HG03139 (cell line): ENCODE data around the gene C19orf67.

Experiments used
- ATAC-seq: cut with Tn5 transposase; IDR thresholded peaks from one replicate; pipeline ENCODE4 v1.9.1; 2021; ENCODE audit not compliant: unreplicated experiment

C19orf67 gene

DNA sequence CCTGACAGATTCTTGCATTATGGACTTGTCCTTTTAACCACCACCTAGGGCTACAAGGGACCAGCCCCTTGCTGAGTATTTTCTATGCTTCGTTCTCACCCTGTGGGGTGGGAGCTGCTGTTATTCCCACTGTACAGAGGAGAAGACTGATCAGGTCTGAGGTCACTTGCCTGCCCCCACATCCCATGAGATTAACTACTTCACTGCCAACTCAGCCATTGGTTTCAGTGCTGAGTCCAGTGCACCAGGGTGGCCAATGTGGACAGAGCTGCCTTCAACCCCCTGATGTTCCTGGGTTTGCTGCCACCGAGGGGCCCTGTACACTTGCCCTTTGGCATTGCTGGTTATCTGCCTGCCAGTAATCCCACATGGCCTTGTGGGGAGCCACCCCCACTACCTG lies 25.1 kb upstream of the C19orf67 start:
- no peak for ATAC-seq

DNA sequence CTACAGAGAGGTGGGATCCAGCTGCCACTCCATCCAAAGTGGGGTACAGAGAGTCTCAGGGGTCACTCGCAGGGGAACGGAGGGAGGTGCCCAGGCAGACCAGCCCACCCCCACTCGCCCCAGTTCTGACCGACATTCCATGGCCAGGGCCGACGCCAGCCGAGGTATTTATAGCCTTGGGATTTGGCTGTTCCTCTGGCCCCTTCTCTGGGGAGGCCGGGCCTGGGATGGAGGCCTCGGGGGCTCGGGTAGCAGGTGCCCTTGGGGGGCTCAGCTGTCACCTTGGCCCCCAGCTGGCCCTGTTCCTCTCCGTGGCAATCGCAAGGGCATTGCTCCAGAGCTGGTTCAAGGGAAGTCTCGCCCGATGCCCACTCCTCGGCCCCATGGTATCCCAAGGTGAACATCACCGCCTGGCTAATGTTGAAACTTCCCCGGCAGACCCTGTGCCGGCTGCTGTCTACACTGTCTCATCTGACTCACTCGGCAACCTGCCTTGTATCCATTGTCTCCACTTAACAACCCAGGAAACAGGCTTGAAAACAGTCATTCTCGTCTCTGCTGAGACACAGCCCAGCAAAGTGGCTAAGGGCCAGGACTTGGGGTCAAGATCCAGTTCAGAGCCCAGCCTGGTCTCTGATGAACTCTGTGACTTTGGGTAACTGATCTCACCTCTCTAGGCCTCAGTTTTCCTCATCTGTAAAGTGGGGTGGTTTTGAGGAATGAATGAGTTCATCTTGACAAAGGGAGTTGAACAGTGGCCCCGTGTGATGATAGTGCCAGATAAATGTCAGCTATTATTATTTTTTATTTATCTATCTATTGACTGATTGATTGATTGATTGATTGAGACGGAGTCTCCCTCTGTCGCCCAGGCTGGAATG lies 22.2 kb upstream of the C19orf67 start:
- ATAC-seq: no peak

DNA sequence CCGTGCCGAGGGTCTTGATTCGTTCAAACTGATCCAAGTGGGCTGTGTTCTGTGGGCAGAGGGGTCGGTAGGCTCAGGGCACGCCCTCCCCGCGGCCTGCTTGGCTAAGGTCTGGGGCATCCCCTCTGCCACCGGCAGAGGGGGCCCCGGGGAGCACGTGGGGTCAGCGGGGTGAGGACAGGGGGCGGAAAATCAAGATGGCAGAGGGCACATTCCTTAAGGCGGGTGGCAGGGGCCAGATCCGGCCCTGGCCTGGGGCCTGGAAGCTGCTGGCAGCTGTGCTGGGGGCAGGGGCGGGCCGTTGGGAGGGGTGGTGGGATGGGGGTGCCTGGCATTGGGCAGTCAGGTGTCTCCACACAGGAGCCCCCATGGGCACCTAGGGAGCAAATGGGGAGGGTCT lies 21.3 kb upstream of the C19orf67 start:
- no peak for ATAC-seq

DNA sequence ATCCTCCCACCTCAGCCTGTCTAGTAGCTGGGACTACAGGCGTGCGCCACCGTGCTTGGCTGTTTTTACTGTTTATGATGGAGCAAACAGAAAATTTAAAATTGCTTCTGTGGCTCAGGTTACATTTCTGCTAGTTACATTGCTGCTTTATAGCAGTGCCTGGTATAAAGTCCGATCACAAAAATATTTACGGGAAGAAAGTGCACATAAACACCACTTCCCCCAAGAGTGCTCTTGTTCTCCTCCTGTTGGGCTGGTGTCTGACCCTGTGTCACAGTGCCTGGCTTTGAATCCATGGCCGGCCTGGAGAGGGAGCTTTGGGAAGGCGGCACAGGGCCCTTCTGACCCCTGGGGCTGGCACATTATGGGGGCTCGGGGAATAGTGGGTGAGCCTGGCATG lies 20.1 kb upstream of the C19orf67 start:
- no peak for ATAC-seq

DNA sequence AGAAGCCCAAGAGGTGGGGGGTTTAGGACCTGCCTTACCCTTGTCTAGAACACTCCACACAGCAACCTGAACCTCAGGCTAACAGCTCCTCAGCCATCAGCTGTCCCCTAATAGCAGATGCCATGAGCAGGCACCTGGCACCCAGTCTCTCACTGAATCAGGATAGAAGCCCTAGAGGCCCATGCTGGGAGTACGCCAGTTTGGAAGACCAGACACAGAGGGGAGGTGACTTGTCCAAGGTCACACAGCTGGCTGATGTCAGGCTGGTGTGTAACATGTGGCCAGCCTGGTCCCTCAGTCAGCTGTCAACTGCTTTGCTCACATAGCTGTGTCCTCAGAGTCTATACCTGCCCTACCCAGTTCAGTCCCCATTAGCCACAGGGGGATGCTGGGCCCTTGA lies 17.7 kb upstream of the C19orf67 start:
- no peak for ATAC-seq

DNA sequence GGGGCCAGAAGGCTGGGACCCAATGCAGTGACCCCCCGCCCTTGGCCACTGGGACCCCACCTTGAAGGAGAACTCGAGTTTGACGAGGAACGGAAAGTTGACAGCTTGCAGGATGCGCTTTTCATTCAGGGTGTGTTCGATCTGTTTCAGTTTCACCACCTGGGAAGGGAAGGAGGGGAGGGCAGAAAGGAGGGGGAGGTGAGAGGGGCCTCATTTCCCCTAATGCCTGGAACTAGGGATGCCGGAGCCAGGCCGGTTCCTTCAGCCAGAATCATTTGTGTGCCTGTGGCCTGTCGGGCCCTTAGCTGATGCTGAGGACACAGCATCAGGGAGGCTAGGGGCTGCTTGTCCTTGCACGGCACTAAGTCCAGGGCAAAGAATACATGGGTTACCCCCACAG lies 17.2 kb upstream of the C19orf67 start:
- ATAC-seq: no peak

DNA sequence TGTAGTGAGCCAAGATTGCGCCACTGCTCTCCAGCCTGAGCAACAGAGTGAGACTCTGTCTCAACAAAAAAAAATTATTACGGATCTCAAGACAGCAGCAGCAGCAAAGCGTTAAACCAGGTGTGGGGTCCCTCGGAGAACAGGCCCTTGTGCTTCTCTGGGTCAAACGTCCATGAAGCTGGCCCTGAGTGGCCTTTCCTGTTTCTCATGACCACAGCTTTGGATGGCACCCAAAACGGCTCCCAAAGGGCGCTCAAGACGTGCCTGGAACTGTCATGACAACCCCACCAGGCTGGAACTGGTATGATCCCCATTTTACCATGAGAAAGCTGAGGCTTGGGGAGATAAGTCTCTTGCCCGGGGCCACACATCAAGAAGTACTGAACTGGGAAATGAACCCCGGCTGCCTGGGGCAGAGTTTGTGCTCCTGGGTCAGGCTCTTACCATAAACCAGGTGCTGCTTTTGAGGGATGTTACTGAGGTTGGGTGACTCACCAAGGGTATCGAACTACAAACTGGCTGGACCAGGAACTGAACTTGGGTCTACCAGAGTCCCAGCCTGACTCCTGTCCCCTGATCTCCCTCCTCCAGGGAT lies 16.6 kb upstream of the C19orf67 start:
- no peak for ATAC-seq

DNA sequence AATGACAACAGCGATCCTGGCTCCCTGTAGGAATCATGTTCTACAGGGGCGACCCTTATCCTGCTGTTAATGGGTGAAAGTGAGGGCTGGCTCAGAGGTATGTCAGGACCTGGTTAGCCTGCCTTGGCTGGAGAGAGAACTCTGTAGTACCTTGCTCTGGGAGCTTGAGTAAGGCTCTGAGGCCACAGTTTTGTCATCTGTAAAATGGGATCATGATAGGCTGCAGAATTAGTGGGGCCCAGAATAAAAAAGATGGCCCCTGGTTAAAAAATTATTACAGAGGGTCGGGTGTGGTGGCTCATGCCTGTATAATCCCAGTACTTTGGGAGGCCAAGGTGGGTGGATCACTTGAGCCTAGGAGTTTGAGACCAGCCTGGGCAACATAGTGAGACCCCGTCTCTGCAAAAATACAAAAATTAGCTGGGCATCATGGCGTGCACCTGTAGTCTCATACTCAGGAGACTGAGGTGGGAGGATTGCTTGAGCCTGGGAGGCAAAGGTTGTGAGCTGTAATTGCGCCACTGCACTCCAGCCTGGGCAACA lies 15.5 kb upstream of the C19orf67 start:
- no peak for ATAC-seq

DNA sequence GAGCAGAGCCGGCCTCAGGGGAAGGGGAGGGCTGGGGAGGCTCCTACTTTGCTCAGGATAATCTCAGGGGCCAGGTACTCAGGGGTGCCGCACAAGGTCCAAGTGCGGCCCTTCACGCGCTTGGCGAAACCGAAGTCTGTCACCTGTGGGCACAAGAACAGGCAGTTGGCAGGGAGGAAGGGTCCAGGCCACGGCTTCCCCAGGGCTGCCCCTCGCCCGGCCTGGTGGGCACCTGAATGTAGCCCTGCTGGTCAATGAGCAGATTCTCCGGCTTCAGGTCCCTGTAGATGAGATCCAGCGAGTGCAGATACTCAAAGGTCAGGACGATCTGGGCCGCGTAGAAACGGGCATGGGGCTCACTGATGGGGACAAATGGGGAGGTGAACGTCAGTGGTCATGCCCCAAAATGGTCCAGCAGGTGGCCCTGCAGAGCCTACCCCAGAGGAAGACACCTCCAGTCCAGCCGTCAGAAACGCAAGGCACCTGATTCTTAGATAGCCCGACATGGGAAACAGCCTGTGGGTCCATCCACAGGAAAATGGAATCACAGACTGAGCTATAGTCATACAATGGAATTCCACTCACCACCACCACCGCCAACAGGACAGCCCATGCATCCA lies 12.1 kb upstream of the C19orf67 start:
- no peak for ATAC-seq

DNA sequence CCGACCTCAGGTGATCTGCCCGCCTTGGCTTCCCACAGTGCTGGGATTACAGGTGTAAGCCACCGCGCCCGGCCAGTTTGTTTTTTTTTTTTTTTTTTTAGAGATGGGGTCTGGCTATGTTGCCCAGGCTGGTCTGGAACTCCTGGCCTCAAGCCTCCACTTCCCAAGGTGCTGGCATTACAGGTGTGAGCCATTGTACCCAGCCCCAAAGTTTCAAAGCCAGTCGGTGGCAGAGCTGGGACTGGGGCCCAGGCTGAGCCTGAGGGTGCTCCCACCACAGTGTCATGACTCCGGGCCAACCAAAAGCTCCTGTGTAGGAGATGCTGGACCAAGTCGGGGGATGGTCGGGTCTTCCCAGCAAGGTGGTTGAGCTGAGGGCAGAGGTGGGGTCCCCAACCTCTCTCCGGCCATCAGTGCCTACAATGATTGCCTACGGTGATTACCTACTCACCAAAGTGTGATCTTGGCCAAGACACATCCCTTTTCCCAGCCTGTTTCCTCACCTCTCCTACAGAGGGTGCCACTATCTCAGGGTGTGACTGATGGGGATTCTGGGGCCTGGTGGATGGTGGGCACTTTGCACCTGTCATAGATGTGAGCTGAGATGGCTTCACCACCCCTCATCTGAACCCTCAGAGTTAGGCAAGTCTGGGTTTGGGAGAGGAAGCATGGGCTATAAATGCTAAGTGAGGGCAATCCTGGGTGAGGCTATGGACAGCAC lies 10.8 kb upstream of the C19orf67 start:
- no peak for ATAC-seq

DNA sequence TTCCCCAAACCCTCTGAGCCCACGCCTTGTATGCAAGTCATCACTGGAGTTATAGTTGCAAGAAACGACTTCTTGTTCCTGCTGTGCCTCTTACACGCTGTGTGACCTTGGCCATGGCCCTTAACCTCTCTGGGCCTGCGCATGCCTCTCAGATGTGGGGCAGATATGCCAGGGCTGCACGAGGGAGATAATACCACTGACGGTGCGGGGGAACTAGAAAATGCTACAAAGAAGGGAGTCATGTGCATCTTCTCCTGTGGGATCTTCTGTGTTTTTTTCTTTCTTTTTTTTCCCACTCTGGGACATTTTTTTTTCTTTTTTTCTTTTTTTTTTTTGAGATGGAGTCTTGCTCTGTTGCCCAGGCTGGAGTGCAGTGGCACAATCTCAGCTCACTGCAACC lies 9.3 kb upstream of the C19orf67 start:
- no peak for ATAC-seq

DNA sequence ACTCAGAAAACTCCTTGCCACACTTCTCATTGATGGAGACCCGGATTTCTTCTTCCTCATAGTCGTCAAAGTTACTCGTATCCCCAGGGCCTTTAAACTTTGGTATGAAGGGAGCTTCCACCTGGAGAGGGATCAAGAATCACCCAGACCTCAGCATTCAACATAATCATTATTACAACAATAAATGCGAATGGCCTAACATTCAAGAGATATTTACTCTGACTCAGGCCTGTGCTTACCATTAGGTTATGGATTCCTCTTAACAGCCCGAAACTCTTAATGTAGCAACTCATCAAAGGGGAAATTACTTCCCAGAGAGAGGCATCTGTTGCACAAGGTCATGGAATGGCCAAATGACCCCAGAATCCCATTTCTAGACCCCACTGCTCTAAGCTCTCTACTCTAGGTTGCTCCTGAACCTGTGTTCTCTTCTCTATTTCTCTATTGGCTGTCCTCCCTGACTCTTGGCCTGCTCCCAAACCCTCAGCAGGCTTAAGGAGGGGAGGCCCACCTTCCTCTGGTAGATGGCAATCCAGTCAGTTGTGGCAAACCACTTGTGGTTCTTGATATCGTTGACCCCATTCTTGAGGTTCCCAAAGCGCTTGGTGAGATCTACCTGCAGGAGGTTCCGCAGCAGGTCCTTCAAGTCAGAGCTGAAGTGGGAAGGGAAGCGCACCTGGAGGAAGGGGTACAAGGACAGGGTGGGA lies 7.7 kb upstream of the C19orf67 start:
- no peak for ATAC-seq

DNA sequence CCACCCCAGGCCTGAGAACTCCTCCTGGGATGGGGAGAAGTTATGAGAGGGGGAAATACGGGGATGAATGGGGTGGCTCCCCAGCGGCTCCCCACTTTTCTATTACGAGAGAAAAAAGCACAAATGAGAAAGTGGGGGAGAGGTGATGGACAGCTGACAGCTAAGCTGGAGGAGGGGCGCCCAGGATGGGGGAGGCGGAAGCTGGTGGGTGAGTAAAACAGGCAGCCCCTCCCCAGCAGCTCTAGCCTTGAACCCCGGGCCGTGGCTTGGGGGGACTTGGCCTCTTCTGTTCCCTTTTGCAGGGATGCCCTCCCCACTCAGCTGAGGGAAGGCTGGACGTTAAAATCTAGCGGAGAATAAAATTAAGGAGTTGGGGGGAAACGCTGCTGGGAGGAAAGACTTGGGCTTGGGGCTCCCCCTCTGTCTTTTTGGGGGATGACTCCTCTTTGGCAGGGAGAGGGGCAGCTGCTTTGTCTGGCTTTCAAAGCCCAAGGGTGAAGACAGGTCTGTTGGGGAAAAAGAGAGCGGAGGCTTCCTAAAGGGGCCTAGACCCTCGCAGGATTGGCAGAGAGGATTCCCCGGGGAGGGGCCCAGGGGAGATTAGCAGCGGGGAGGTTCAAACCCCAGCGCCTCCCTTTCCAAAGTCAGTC lies 6.4 kb upstream of the C19orf67 start:
- no peak for ATAC-seq

DNA sequence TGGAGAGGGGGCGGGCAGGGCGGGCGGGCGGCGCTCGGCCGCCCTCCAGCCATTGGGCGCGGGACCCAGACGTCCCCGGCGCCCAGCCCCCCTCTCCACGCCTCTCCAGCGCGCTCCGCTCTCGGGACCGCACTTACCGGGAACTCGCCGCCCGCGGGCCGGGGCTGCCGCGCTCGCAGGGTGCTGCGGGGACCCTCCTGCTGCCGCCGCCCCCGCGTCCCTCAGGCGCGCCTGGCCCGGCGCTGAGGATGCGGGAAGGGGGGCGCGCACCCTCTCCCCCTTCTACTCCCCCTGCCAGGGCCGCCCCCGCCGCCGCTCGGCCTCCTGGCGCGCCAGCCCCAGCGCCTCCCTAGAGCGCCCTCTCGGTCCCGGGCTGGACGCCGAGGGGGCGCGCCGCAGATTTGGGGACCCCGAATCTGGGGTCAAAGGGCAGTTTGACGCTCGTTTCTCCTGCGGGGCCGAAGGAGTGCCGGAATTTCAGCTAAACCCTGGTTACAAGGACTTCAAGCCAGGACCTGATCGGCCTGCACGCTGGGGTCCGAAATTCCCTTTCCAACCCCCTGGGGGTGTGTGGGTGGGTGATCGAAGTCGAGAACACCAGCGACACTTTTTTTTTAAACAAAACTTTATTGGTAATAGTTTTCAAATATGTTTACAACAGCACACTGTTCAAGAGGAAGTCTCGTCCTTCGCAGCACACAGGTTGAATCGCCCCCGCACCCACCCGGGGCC lies 5.7 kb upstream of the C19orf67 start:
- peak; percentile 51 for ATAC-seq

DNA sequence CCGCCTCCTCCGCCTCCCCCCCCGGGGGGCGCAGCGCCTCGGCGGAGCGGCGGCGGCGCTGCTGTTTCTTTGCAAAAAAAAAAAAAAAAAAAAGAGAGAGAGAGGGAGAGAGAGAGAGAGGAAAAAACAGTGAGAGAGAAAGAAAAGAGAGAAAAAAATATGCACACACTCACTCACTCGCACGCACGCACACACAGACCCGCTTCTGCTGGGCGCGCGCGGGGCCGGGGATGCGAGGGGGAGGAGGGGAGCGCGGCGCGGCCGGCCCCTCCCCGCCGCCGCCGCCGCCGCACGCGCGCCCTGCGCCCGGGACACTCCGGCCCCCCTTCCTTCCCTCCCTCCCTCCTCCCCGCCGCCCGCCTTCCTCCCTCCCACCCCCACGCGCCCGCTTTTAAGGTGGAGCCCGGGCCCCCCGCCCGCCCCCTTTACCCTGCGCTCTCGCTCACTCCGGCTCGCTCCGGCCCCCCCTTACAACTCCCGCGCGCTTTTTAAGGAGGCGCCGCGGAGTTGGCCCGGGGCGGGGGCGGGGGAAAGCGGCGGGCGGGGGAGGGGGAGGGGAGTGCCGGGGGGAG lies 5.0 kb upstream of the C19orf67 start, which contains the start of gene SAMD1:
Gene SAMD1 (minus strand): TSS at position 243 of the 572 bp plus-strand sequence.
- peak; percentile 25 for ATAC-seq

DNA sequence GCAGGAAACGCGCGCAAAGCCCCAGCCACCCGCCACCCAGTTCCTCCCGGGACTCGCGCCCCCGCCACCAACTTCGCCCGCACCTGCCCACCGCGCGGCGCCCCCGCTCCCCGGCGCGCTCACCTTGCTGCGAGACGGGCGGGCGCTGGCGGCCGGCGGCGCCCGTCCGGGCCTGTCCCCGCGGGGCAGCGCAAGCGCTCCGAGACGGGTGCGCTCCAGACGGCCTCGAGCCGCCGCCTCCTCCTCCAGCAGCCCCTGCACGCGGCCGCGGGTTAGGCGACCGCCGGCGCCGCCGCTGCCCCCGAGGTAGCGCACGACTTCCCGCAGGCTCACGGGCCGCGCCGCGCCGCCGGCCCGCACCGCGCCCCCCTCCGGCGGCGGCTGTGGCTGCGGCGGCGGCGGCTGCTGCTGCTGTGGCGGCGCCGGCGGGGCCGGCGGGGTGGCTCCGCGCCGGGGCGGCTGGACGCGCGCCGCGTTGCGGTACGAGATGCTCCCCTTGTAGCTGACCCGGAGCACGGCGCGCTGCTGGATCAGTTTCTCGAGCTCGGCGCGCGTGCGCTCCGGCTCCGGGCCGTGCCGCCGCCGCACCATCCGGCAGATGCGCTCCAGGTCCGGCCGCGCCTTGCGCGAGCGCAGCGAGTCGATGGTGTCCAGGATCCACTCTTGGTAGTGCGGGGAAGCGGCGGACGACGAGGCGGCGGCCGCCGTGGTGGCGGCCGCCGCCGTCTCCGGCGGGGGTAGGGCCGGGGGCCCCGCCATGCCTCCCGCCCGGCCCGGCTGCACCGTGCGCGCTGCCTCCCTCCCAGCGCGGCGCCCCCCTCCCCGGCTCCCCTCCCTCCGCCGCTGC lies 4.3 kb upstream of the C19orf67 start:
- no peak for ATAC-seq

DNA sequence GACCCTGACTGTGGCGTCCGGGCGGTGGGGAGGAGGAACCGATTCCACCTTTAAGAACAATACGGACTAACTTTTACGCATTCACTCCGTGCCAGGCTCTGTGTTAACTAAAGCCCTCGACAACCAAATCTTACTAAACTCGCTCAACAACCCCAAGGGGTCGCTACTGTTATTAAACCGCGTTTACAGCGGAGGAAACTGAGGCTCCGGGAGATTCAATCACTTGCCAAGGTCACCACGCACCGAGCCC lies 3.8 kb upstream of the C19orf67 start:
- ATAC-seq: no peak

DNA sequence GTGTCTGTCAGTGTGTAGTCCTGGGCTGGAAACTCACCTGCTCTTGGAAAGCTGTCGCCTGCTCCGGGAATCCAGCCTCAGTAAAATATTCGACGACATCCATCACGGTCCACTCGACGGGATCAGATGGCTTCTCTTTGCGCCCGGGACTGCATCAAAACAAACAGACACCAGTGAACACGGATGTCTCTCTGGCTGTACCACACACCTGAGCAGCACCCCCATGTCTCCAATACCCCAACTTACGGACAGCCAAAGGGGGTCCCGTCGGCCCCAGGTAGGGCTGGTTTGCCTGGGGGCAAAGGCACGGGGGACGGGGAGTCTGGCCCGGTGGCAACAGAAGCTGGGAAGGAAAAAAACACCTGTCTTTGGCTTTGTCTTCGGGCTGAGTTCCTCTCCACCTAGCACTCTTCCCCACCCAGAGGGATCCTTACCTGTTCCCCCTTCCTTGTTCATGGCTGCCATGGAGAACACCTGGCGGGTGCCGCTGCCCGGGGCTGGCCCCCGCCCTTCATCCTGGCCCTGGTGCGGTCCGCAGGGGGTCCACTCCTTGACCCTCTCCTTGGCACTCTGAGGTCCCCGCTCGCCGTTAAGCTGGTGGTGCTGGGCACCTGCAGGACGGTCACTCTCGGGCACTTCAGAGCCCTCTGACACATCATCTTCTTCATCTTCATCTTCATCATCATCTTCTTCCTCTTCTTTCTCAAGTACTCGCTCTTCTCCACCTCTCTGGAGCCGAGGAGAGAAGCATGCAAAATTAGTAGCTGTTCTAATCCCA lies 3.2 kb upstream of the C19orf67 start:
- ATAC-seq: no peak
